Gastrocnemius medialis (tissue), 4 donors: Measurements from ENCODE around the gene KATNAL1.

Experiments used
- POLR2A ChIP-seq, 2 donors: fragments of 450-650 bp; IDR thresholded peaks; one replicate each; pipeline ENCODE4 v1.6.1; 2017; ENCODE audit warnings: antibody characterized with exemption in 2 of 2, mild to moderate bottlenecking in 2 of 2, moderate library complexity in 2 of 2
- TF ChIP-seq, protein P1 (sequence below), 5 experiments: fragments of 450-650 bp in 3 of 5; fragments of 200-600 bp in 2 of 5; sonication (generic) in 2 of 5; IDR thresholded peaks in 4 of 5; conservative IDR thresholded peaks in 1 of 5; 1 replicate in 4 of 5; 2 replicates in 1 of 5; pipeline ENCODE4 v1.5.1; 2016 to 2019; ENCODE audit warnings: antibody characterized with exemption in 5 of 5, mild to moderate bottlenecking in 3 of 5, moderate library complexity in 3 of 5

DNA sequence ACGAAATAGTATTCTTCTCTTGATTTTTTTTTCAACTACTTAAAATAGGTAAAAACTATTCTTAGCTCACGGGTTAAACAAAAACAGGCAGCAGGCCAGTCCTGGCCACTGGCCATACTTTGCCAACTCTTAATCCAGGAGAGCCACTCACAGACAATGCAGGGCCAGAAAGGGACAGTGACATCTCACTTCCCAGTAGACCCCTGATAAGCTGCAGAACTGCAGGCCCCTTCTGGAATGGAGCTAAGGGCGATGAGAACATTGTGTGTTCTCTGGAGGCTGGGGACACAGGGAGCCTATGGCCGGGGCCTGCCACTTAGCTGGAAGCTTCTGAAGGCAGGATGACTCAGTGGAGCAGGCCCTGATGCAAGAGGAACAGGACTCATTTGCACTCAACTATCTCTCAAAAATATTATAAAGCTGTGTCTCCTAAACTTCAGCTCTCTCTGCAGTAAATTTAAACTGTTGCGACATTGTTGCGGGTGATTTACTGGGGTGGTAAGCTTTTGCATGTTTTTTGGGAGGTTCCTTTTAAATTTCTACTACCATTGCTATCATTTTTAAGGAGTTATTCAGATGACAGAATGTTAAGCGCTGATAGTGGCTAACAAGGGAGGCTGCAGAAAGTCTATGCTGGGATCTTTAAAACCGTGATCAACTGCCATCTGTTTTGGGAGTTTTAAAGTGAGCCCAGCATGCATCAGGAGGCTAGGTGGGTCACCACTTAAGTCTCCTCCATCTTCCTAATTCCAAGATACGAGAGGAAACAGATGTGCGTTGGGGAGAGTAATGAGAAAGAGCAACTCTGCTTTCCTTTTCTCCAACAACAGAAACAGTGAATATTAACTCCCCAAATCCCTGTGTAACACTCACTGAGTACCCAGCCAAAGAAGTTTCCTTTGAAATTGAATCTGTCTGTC is 33.2 kb upstream of the KATNAL1 start:
- TF ChIP-seq, protein P1, sequence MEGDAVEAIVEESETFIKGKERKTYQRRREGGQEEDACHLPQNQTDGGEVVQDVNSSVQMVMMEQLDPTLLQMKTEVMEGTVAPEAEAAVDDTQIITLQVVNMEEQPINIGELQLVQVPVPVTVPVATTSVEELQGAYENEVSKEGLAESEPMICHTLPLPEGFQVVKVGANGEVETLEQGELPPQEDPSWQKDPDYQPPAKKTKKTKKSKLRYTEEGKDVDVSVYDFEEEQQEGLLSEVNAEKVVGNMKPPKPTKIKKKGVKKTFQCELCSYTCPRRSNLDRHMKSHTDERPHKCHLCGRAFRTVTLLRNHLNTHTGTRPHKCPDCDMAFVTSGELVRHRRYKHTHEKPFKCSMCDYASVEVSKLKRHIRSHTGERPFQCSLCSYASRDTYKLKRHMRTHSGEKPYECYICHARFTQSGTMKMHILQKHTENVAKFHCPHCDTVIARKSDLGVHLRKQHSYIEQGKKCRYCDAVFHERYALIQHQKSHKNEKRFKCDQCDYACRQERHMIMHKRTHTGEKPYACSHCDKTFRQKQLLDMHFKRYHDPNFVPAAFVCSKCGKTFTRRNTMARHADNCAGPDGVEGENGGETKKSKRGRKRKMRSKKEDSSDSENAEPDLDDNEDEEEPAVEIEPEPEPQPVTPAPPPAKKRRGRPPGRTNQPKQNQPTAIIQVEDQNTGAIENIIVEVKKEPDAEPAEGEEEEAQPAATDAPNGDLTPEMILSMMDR (IDR thresholded peaks at IDR 0.05 in 4 of 5, conservative IDR thresholded peaks at IDR 0.05 in 1 of 5), result no peak
- TF ChIP-seq POLR2A (IDR thresholded peaks at IDR 0.05), result no peak
